Measurements from ENCODE around the gene POLR3GL. TPM values are rescaled to one million over a fixed set of nuclear protein-coding genes. Genes with fewer than 3 reads are reported as not detected.

POLR3GL gene
- total and polyA plus RNA-seq, 2 experiments from 2014 or later: 3.1 to 9.5 TPM

- Mint-ChIP-seq H3K27me3 (ENCODE audit: insufficient read depth, low read depth, poor library complexity) (peaks cover 72% of the 10 kb centered on the region), H3K4me3 (peak overlapping the region; percentile 95), H3K27ac (no peak overlapping the region), H3K9me3 (peaks cover 2% of the 10 kb centered on the region; the same call in 2 of the 3 replicates), H3K36me3 (ENCODE audit: low read depth) (no peaks in the 10 kb centered on the region; the same call in 2 of the 3 replicates), H3K4me1 (peaks cover 33% of the 10 kb centered on the region)
- Histone ChIP-seq H2AFZ (peak overlapping the region; percentile 94), H3K9me2 (ENCODE audit: insufficient read depth) (no peaks in the 10 kb centered on the region), H3K27ac (ENCODE audit: low read depth) (no peak overlapping the region), H3K36me3 (ENCODE audit: insufficient read depth) (no peaks in the 10 kb centered on the region), H3K27me3 (ENCODE audit: insufficient read depth) (peaks cover 81% of the 10 kb centered on the region), H3K4me2 (peak overlapping the region; percentile 93), H3K4me1 (ENCODE audit: insufficient read depth) (peaks cover 27% of the 10 kb centered on the region), H4K20me1 (replicated peaks; ENCODE audit: insufficient read depth) (no peaks in the 10 kb centered on the region), H3K4me3 (peak overlapping the region; percentile 90), H3F3A (replicated peaks; ENCODE audit: low read depth) (peaks cover 4% of the 10 kb centered on the region; the same call in 1 of the 2 replicates), H3K79me2 (replicated peaks; ENCODE audit: insufficient read depth) (no peaks in the 10 kb centered on the region)
- ATAC-seq: no peak
- no peak for DNase-seq (ENCODE audit: low spot score)
- TF ChIP-seq CTCF (conservative IDR thresholded peaks at IDR 0.05; ENCODE audit: low read depth in 2 of 2): no peak
- TF ChIP-seq, protein P1, sequence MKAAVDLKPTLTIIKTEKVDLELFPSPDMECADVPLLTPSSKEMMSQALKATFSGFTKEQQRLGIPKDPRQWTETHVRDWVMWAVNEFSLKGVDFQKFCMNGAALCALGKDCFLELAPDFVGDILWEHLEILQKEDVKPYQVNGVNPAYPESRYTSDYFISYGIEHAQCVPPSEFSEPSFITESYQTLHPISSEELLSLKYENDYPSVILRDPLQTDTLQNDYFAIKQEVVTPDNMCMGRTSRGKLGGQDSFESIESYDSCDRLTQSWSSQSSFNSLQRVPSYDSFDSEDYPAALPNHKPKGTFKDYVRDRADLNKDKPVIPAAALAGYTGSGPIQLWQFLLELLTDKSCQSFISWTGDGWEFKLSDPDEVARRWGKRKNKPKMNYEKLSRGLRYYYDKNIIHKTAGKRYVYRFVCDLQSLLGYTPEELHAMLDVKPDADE (IDR thresholded peaks at IDR 0.05): no peak
- TF ChIP-seq NANOG (IDR thresholded peaks at IDR 0.05; ENCODE audit: borderline replicate concordance): no peak
- no peak for TF ChIP-seq POLR2AphosphoS5 (IDR thresholded peaks at IDR 0.05; ENCODE audit: low read depth)
- no peak for TF ChIP-seq ZNF114 (CRISPR knock-in tag; IDR thresholded peaks at IDR 0.05)
- TF ChIP-seq CREB1 (CRISPR knock-in tag; IDR thresholded peaks at IDR 0.05; ENCODE audit: low read depth): no peak
- TF ChIP-seq, protein P2, sequence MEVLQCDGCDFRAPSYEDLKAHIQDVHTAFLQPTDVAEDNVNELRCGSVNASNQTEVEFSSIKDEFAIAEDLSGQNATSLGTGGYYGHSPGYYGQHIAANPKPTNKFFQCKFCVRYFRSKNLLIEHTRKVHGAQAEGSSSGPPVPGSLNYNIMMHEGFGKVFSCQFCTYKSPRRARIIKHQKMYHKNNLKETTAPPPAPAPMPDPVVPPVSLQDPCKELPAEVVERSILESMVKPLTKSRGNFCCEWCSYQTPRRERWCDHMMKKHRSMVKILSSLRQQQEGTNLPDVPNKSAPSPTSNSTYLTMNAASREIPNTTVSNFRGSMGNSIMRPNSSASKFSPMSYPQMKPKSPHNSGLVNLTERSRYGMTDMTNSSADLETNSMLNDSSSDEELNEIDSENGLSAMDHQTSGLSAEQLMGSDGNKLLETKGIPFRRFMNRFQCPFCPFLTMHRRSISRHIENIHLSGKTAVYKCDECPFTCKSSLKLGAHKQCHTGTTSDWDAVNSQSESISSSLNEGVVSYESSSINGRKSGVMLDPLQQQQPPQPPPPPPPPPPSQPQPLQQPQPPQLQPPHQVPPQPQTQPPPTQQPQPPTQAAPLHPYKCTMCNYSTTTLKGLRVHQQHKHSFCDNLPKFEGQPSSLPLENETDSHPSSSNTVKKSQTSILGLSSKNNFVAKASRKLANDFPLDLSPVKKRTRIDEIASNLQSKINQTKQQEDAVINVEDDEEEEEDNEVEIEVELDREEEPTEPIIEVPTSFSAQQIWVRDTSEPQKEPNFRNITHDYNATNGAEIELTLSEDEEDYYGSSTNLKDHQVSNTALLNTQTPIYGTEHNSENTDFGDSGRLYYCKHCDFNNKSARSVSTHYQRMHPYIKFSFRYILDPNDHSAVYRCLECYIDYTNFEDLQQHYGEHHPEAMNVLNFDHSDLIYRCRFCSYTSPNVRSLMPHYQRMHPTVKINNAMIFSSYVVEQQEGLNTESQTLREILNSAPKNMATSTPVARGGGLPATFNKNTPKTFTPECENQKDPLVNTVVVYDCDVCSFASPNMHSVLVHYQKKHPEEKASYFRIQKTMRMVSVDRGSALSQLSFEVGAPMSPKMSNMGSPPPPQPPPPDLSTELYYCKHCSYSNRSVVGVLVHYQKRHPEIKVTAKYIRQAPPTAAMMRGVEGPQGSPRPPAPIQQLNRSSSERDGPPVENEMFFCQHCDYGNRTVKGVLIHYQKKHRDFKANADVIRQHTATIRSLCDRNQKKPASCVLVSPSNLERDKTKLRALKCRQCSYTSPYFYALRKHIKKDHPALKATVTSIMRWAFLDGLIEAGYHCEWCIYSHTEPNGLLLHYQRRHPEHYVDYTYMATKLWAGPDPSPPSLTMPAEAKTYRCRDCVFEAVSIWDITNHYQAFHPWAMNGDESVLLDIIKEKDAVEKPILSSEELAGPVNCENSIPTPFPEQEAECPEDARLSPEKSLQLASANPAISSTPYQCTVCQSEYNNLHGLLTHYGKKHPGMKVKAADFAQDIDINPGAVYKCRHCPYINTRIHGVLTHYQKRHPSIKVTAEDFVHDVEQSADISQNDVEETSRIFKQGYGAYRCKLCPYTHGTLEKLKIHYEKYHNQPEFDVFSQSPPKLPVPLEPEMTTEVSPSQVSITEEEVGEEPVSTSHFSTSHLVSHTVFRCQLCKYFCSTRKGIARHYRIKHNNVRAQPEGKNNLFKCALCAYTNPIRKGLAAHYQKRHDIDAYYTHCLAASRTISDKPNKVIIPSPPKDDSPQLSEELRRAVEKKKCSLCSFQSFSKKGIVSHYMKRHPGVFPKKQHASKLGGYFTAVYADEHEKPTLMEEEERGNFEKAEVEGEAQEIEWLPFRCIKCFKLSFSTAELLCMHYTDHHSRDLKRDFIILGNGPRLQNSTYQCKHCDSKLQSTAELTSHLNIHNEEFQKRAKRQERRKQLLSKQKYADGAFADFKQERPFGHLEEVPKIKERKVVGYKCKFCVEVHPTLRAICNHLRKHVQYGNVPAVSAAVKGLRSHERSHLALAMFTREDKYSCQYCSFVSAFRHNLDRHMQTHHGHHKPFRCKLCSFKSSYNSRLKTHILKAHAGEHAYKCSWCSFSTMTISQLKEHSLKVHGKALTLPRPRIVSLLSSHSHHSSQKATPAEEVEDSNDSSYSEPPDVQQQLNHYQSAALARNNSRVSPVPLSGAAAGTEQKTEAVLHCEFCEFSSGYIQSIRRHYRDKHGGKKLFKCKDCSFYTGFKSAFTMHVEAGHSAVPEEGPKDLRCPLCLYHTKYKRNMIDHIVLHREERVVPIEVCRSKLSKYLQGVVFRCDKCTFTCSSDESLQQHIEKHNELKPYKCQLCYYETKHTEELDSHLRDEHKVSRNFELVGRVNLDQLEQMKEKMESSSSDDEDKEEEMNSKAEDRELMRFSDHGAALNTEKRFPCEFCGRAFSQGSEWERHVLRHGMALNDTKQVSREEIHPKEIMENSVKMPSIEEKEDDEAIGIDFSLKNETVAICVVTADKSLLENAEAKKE (CRISPR knock-in tag; IDR thresholded peaks at IDR 0.05): no peak
- no peak for TF ChIP-seq STAT1 (IDR thresholded peaks at IDR 0.05; ENCODE audit: unreplicated experiment)
- TF ChIP-seq JUNB (IDR thresholded peaks at IDR 0.05; ENCODE audit: unreplicated experiment): no peak
These were observed 4.5 kb upstream of the POLR3GL start for GRCh38 chr1:145959957-145960467.
